GM18499 (cell line): Measurements from ENCODE around the gene FXYD3.

ENCODE experiments used
- ATAC-seq: cut with Tn5 transposase; IDR thresholded peaks from one replicate; pipeline ENCODE4 v1.9.1; 2021; ENCODE audit warnings: moderate number of reproducible peaks; ENCODE audit not compliant: insufficient read depth, unreplicated experiment

FXYD3 gene

GRCh38 chr19:35115177-35115951 lies at the start of gene FXYD3:
Gene FXYD3 (plus strand): TSS chr19:35115823. CDS start chr19:35119377, 3,554 bp downstream.
- no peak for ATAC-seq

GRCh38 chr19:35066121-35066520 lies 49.5 kb upstream of the FXYD3 start:
- ATAC-seq, result no peak

GRCh38 chr19:35066691-35067563 lies 48.7 kb upstream of the FXYD3 start:
- no peak for ATAC-seq

GRCh38 chr19:35068941-35069634 lies 46.5 kb upstream of the FXYD3 start:
- no peak for ATAC-seq

GRCh38 chr19:35069696-35070095 lies 45.9 kb upstream of the FXYD3 start:
- no peak for ATAC-seq

- ATAC-seq, result no peak
Observed at GRCh38 chr19:35070471-35070870, 45.2 kb upstream of the FXYD3 start.

- ATAC-seq, result no peak
Observed at GRCh38 chr19:35073516-35073915, 42.1 kb upstream of the FXYD3 start.

- ATAC-seq, result no peak
Observed at GRCh38 chr19:35073941-35074340, 41.7 kb upstream of the FXYD3 start.

- no peak for ATAC-seq
Observed at GRCh38 chr19:35074426-35075201, 41.0 kb upstream of the FXYD3 start.

GRCh38 chr19:35075202-35076025 lies 40.2 kb upstream of the FXYD3 start:
- no peak for ATAC-seq

- no peak for ATAC-seq
Observed at GRCh38 chr19:35076026-35076370, 39.6 kb upstream of the FXYD3 start.

GRCh38 chr19:35076657-35077056 lies 39.0 kb upstream of the FXYD3 start:
- ATAC-seq, result no peak

- ATAC-seq, result no peak
Observed at GRCh38 chr19:35077411-35078223, 38.0 kb upstream of the FXYD3 start.

- ATAC-seq, result no peak
Observed at GRCh38 chr19:35079826-35080225, 35.8 kb upstream of the FXYD3 start.

- no peak for ATAC-seq
Observed at GRCh38 chr19:35080613-35081170, 34.9 kb upstream of the FXYD3 start.

GRCh38 chr19:35081201-35081600 lies 34.4 kb upstream of the FXYD3 start:
- no peak for ATAC-seq

- ATAC-seq, result no peak
Observed at GRCh38 chr19:35083691-35084508, 31.7 kb upstream of the FXYD3 start.

- ATAC-seq, result no peak
Observed at GRCh38 chr19:35084509-35084762, 31.2 kb upstream of the FXYD3 start.
